Measurements from ENCODE around the gene MKS1.

GRCh38 chr17:58227733-58228132 is 8.7 kb upstream of the MKS1 start:
- TF ChIP-seq, protein P1, sequence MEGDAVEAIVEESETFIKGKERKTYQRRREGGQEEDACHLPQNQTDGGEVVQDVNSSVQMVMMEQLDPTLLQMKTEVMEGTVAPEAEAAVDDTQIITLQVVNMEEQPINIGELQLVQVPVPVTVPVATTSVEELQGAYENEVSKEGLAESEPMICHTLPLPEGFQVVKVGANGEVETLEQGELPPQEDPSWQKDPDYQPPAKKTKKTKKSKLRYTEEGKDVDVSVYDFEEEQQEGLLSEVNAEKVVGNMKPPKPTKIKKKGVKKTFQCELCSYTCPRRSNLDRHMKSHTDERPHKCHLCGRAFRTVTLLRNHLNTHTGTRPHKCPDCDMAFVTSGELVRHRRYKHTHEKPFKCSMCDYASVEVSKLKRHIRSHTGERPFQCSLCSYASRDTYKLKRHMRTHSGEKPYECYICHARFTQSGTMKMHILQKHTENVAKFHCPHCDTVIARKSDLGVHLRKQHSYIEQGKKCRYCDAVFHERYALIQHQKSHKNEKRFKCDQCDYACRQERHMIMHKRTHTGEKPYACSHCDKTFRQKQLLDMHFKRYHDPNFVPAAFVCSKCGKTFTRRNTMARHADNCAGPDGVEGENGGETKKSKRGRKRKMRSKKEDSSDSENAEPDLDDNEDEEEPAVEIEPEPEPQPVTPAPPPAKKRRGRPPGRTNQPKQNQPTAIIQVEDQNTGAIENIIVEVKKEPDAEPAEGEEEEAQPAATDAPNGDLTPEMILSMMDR (IDR thresholded peaks at IDR 0.05 in 4 of 5, conservative IDR thresholded peaks at IDR 0.05 in 1 of 5): no peak
- no peak for TF ChIP-seq POLR2A (IDR thresholded peaks at IDR 0.05)

Measured in gastrocnemius medialis (tissue), 4 donors.